HPDE6-E6E7 (cell line): ENCODE measurements around the gene ADRM1.
A peak's percentile ranks its signal among the peaks of the same experiment; 100 is the strongest.

ENCODE experiments used
- DNase-seq: peaks from one replicate; pipeline ENCODE4 v3.0.0; 2011; ENCODE audit warnings: missing footprints; ENCODE audit errors: extremely low spot score

Gene ADRM1

DNA sequence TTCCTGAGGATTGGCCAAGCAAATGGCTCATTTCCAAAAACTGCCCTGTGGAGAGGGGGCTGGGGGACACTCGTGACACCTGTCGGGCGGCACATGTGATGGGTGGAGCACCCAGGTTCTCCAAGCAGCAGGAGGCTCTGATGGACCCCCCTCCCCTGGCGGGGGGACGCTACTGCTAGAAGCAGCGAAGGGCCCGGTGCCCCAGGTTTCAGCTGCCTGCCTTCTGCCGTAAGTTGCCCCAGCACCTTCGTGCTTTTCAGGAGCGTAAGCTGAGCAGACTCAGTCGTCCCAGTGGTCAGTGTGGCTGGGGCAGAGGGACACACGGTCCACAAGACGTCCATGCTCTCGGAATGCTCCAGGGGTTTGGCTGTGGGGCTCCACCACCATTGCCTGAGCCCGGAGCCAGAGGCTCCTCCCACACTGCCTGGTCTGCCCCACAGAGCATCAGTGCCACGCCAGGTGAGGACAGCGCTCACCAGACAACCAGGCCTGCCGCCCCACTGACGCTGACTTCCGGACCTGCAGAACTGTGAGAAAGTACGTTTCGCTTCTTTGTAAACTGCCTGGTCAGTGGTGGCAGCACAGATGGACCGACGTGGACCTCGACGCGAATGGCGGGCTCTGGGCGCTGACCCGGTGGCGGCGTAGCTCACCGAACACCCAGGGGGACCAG, 4.1 kb upstream of the ADRM1 start:
- no peak for DNase-seq

DNA sequence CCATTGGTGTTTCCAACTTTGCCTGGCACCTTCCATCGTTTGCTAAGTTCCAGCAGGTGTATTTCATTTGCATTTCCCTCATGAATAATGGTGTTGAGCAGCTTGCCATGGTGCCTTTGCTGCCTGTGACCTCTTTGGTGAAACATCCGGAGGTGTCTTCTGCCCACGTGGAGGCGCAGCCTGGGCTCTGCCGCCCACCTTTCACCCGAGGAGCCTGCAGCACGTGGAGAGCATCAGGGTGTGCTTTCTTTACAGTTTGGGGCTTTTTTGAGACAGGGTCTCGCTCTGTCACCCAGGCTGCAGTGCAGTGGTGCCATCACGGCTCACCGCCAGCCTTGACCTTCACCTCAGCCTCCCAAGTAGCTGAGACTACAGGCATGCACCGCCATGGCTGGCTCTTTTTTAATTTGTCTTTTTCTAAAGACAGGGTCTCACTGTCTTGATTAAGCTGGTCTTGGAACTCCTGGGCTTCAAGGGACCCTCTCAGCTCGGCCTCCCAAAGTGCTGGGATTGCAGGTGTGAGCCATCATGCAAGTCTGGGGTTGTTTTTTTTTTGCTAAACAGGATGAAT, 3.0 kb upstream of the ADRM1 start:
- DNase-seq = no peak

DNA sequence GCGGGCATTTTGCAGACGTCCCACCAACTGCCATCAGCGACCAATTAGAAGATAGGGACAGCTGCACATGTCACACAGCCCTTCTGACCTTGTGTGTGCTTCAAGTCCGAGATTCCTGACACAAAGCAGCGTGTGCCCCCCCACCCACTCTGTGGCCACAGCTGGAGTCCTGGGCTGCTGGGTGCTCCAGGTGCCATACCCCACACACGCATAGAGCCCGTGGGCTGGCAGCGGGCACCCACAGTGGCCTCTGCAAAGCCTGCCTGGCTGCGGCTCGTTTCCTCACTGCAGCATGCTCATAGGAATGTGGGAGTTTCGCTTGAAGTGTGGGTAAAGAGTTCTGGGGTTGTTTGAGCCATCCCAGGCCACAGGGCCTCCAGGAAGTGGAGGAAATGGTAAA, 2.5 kb upstream of the ADRM1 start:
- no peak for DNase-seq

DNA sequence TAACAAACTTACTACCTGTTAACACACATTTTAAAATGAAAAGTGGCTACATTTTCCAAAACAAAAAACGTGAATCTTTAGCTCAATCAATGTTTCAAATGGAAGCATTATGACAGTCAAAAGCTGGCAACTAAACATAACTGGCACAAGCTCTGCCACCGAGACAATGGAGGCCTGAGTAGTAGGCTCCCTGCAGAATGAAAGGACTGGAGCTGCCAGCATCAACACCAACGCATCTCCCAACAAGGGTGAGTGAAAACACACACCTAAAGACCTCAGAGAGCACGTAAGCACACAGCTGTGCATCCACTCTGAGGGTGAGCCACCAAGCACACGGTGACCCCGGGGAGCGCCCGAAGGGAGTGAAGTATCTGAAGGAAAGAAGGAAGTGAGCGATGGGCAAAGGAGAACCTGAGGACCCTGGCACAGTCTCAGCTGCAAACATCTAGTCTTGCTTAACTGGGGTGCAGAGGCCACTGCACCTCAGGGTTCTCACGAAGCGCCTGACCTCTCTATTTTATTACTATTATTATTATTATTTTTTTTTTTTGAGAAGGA, 1.6 kb upstream of the ADRM1 start:
- no peak for DNase-seq

DNA sequence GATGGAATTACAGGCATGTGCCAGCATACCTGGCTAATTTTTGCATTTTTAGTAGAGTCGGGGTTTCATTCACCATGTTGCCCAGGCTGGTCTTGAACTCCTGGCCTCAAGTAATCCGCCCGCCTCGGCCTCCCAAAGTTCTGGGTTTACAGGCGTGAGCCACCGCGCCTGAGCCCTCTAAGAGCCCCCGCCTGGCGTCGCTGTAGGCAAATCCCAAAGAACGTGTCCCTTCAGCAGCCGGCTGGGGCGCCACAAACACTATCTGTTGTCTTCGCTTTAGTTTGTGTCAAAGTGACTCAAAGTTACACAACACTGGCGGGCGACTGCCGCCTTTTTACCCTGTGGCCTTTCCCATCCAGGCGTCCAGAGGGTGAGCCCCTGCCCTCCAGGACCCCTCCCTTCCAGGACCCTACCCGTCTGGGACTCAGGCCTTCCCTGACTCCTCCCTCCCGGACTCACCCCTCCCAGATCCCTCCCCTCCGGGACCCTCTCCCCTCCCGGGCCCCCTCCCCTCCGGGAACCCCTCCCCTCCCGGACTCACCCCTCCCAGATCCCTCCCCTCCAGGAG, 940 bp upstream of the ADRM1 start:
- peak; percentile 96 for DNase-seq

DNA sequence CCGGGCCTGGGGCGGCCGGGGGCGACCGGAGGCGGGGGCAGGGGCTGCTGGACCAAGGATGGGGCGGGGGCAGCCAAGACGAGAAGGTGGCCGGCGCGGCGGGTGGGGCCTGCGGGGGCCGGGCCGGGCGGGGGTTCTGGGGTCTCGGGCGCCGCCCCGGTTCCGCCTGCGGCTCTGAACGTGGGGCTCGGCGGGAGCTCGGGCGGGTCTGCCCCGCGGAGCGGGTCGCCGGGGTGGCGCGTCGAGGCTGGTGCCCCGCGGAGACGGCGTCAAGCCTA, 204 bp downstream of the ADRM1 start:
- no peak for DNase-seq

DNA sequence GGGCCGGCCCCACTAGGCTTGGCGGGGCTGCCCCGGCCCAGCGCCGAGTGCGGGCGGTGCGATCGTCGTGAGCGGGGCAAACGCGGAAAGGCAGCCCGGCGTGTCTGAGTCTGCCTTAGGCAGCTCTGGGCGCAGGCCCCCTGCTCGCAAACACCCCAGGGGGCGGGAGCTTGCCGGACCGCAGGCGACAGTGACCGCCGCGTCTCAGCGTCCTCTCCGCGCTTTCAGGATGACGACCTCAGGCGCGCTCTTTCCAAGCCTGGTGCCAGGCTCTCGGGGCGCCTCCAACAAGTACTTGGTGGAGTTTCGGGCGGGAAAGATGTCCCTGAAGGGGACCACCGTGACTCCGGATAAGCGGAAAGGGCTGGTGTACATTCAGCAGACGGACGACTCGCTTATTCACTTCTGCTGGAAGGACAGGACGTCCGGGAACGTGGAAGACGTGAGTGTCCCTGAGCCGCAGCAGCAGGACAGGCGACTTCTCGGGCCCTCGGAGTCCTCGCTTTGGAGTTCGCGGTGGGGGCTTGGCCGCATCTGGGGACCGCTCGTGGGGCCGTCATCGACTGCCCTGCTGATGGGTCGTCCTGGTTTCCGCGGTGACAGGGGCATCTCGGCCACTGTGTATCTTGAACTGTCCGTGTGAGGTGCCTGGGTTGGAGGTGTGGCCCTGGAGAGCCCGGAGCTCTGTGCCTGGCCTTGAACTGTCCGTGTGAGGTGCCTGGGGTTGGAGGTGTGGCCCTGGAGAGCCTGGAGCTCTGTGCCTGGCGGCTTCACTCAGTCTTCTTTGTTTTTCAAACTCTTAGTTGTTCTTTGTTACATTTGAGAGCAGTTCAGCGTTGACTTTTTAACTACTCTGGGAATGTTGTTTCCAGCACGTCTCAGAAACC, 786 bp downstream of the ADRM1 start:
- DNase-seq = no peak

DNA sequence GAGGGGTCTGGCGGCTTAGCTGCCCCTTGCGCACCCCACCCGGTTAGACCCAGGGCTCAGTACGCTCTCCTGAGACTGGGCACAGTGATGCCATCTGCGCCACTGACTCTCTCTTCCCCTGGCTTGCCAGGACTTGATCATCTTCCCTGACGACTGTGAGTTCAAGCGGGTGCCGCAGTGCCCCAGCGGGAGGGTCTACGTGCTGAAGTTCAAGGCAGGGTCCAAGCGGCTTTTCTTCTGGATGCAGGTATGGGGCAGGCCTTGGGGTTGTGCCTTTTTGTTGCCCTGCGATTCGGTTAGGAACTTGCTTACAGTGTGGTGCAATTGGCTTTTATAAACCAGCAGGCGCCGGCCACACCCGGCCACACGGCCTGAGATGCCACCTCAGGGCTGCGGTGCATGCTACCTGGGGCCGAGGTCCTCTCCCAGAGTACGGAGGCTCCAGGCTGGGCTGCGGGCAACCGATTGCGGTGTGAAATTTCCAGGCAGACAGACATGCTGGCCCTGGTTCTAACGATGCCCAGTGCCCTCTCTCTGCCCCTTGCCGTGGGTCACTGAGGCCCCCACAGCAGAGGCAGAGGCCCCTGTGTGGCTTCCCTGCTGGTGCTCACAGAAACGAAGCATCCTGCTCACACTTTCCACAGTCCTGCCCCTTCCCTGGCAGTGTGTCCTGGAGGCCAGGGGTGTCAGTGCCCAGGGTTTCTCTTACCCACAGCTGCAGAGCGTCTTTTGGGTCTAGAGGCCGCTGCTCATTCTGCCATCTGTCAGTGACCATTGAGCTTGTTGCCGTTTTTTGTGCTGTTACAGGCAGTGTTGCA, 1.7 kb downstream of the ADRM1 start:
- DNase-seq = no peak

DNA sequence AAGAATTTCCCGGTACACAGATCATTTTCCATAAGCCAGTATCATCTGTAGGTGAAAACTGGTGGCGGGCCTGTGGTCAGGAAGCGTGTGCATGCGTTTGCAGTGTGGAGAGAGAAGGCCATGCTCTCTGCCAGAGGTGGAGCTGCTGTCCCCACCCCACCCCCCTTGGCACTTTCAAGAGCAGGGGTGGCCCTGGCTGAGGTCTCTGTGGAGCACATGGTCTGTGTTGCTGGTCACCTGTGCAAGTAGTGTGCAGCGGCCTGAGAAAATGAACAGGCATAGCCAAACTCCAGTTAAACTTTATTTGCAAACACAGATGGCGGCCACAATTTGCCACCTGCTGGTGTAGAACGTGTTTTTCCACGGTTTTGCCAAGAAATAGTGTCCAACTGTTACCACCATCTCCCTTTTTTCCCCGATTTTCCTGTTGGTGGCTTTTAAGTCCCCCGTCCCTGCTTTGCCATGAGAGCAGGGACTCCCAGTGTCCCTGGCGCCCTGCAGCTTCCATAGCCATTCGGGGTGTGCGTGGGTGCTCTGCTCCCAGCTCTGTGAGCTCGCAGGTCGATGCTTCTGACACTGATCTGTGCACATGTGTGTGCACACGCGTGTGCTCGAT, 2.5 kb downstream of the ADRM1 start:
- peak; percentile 52 for DNase-seq

DNA sequence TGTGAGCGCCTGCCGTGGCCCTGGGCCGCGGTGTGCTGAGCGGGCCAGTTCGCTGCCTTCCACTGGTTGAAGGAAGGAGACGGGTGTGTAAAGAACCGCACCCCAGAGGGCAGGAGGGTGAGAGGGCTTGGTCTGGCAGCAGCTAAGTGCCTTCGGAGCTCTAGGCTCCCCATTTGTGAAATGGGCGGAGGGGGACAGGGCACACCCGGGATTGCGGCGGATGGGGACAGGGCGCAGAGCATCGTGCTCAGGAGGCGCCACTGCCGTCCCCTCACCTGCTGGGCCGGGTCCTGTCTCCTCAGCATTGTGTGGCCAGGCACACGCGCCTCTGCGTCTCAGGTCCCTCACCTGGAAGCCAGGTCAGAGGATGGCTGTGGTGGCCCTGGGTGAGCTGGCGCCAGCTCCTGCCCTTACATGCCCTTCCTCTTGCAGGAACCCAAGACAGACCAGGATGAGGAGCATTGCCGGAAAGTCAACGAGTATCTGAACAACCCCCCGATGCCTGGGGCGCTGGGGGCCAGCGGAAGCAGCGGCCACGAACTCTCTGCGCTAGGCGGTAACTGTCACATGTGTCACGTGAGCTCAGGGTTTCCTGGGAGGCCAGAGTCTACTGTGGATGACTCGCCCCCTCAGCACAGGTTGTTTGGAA, 3.1 kb downstream of the ADRM1 start:
- peak; percentile 58 for DNase-seq

DNA sequence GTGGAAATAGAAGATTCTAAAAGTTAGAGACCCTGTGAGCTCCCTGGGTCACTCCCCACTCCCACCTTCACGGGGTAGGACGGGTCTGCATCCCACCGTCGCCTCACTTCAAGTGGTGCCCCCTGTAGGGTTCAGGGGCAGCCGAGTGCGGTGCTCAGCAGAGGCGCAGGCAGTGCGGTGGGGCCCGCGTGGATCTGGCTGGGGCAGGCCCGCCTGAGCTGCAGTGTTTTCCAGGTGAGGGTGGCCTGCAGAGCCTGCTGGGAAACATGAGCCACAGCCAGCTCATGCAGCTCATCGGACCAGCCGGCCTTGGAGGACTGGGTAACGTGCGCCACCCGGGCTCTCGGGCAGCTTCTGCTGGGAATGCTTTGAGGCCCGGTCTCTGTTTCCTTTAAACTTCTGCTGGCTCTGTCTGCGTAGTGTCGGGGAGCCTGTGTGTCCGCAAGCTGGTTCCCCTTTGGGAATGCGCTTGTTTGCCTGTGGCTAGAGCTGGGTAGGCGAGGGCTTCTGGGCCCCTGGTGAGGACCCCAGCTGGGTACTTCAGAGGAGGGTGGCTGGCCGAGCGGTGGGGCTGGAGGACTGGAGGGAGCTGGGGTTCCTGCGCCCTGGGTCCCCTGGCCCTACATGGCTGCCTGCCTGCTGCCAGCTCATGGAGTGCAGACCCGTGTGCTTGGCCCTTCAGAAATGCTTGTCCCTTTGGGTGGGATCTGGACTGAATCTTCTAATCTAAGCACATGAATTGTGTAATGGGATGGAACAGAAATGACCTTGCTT, 3.8 kb downstream of the ADRM1 start:
- no peak for DNase-seq

DNA sequence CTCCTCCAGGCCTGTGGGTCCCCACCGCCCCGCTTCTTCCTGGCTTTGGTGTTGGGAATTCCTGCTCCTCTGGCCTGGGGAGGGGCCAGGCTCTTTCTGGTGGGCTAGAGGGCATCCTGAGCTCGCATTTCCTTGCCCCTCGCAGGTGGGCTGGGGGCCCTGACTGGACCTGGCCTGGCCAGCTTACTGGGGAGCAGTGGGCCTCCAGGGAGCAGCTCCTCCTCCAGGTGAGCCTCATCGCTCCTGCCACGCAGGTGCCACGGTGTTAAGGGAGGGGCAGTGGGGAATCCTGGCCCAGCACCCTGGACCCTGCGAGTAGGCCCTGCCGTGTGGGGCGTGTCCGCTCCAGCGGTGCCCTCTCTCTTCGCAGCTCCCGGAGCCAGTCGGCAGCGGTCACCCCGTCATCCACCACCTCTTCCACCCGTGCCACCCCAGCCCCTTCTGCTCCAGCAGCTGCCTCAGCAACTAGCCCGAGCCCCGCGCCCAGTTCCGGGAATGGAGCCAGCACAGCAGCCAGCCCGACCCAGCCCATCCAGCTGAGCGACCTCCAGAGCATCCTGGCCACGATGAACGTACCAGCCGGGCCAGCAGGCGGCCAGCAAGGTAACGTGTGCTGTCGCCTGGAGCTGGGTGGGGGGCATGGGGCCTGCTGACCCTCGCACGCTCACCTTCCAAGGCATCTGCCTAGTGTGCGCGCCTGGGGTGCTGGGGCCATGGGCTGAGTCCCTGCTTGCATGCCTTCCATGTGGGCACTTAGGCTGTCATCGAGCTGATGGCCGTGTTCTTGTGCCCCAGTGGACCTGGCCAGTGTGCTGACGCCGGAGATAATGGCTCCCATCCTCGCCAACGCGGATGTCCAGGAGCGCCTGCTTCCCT, 4.7 kb downstream of the ADRM1 start:
- no peak for DNase-seq

DNA sequence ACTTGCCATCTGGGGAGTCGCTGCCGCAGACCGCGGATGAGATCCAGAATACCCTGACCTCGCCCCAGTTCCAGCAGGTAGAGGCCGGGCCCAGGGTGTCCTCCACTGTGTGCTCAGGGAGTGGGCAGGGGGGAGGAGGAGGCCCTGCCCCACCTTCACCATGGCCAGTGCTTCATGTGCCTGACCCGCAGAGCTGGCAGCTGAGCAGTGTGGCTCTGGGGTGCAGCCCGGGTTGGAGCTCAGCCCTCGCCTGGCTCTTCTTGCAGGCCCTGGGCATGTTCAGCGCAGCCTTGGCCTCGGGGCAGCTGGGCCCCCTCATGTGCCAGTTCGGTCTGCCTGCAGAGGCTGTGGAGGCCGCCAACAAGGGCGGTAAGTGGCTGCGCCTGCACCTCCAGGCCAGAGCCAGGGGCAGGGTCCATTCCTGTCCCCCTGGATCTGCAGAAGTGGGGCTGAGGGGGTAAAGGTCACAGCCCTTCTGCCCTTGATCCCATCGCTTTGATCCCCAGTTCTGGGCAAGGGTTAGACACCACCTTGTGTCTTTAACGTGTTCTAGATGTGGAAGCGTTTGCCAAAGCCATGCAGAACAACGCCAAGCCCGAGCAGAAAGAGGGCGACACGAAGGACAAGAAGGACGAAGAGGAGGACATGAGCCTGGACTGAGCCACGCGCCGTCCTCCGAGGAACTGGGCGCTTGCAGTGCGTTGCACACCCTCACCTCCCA, 5.5 kb downstream of the ADRM1 start:
- DNase-seq = no peak

DNA sequence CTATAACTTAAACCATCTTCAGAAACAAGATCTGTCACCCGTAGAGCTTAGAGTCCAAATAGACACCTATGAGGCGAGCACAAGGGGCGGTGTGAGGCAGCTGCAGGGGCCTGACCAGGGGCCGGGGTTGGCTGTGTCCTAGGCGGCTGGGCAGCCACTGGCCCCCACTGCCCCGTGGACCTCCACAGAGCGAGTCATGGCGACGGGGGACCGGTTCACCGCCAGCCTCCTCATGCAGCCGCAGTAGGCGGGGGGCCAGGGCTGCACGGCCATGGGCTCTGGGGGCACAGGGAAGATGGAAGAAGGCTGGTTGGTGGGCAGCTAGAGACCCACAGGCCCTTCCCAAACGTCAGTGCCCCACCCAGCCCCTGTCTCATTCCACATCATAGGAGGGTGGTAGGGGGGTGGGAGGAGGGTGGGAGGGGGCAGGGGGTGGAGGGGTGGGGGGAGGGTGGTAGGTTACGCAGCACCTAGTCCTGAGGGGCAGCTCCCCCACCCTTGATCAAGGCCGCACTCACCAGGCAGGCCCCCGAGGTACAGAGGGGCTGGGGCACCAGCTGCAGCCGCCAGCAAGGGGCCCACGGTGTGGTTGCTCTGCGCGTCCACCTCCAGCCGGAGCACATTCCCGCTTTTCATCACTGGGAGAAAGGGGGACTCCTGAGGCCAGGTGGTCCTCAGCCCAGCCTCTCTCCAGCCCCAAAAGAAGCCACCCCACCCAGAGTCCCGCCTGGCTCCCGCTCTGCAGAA, 6.6 kb downstream of the ADRM1 start:
- no peak for DNase-seq

DNA sequence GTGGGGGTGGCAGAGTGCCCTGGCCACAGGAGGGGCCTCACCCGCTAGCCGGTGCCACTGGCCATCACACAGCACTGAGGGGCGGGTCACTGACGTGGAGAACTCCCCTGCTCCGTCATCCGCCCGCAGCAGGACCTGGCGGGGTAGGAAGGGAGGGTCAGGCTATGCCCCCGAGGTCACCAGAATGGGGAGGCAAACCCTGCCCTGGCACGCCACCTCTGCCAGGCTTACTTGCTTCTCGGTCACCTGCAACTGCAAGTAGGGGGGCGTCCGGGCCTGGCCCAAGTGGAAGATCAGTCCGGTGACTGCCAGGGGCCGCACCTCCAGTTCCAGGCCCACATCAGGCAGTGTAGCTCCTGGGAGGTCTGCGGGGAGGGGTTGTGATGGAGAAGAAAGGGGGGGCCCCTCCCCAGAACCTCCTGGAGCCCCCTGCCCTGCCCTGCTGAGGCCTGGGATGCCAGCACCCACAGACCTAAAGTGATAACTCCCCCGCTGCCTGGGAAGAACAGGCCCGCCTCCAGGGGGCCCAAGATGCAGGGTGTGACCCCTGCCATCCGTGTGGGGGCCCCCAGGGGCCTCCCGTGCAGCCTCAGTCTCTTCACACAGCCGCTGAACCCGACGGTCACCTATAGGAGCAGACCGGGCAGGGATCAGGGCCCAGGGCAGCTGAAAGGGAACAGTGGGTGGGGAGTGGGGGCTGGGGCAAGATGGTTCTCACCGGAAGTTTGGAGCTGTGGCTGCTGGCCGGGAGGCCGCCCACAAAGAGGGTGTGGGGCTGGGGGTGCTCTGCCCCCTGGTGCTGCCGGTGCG, 7.4 kb downstream of the ADRM1 start:
- DNase-seq = no peak

DNA sequence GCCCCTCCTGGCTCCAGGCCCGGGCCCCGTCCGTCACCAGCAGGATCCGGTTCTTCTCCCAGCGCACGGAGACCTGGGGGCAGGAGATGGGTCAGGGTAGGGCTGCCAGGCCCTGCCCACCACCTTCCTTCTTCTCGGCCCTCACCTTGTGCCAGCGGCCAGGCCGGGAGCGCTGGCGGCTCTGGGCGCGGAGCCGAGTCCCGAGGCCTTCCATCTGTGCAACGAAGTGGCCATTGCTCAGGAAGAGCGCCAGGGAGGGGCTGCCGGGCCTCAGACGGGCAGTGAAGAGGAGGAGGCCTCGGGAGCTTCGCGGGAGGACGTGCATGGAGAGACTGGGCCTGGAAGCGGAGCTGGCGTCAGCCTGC, 7.9 kb downstream of the ADRM1 start:
- DNase-seq = no peak

DNA sequence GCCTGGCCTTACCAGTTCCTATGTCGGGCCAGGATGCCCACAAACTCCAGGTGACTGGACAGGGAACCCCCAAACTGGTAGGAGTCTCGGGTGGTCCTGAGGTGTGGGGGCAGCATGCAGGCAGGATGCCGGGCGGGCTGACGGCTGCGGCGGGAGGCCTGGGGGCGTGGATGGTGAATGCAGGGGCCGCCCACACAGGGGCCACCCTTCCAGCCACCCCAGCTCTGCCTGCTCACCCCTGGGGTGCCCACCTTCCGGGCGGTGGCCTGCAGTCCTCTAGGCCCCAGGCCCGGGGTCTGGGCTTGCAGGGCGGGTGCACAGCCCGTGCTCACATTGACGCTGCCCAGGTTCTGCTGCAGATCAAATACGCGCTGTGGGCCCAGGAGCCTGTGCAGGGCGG, 8.4 kb downstream of the ADRM1 start:
- no peak for DNase-seq
